Activated CD8-positive, alpha-beta memory T cell treated with anti-CD3 and anti-CD28 coated beads for 4 hours (primary cell): ENCODE measurements around the gene LAIR2.
"Not testable (repeated sequence)": the region's sequence is repeated elsewhere in the genome, so short reads cannot be mapped to it uniquely, and the experiment has no call there.

Experiments
- DNase-seq, 2 donors: peaks; one replicate each; pipeline ENCODE4 v3.0.0-alpha.2; 2020; ENCODE audit warnings: low read depth in 2 of 2

The LAIR2 gene

GRCh38 chr19:54493967-54494585 is 8.6 kb upstream of the LAIR2 start:
- DNase-seq, result no peak

GRCh38 chr19:54495284-54495683 is 7.3 kb upstream of the LAIR2 start:
- not testable (repeated sequence) for DNase-seq

GRCh38 chr19:54497747-54498450 is 4.7 kb upstream of the LAIR2 start:
- DNase-seq, result not testable (repeated sequence)

GRCh38 chr19:54498451-54498772 is 4.2 kb upstream of the LAIR2 start:
- not testable (repeated sequence) for DNase-seq

GRCh38 chr19:54505542-54505941 is 2.9 kb downstream of the LAIR2 start:
- DNase-seq, result not testable (repeated sequence)

GRCh38 chr19:54506079-54506478 is 3.4 kb downstream of the LAIR2 start:
- DNase-seq, result no peak

GRCh38 chr19:54507038-54507717 is 4.5 kb downstream of the LAIR2 start:
- not testable (repeated sequence) for DNase-seq

GRCh38 chr19:54507824-54508223 is 5.2 kb downstream of the LAIR2 start:
- no peak for DNase-seq

GRCh38 chr19:54508487-54508886 is 5.9 kb downstream of the LAIR2 start:
- DNase-seq, result not testable (repeated sequence)

GRCh38 chr19:54509200-54509940 is 6.7 kb downstream of the LAIR2 start:
- not testable (repeated sequence) for DNase-seq

GRCh38 chr19:54515156-54515555 is 12.5 kb downstream of the LAIR2 start:
- DNase-seq, result no peak

- no peak for DNase-seq
Measured at GRCh38 chr19:54517483-54517882, 14.9 kb downstream of the LAIR2 start.

- no peak for DNase-seq
Measured at GRCh38 chr19:54518844-54519243, 16.2 kb downstream of the LAIR2 start.

GRCh38 chr19:54521022-54521859 is 18.6 kb downstream of the LAIR2 start:
- DNase-seq, result no peak

- DNase-seq, result no peak
Measured at GRCh38 chr19:54521860-54522513, 19.4 kb downstream of the LAIR2 start.

- DNase-seq, result peak in 1 of 2 donors; percentile 9
Measured at GRCh38 chr19:54523403-54523802, 20.8 kb downstream of the LAIR2 start.

- DNase-seq, result no peak
Measured at GRCh38 chr19:54525636-54526035, 23.0 kb downstream of the LAIR2 start.

- no peak for DNase-seq
Measured at GRCh38 chr19:54526972-54527371, 24.3 kb downstream of the LAIR2 start.

- DNase-seq, result no peak
Measured at GRCh38 chr19:54530866-54531265, 28.2 kb downstream of the LAIR2 start.

GRCh38 chr19:54532528-54532927 is 29.9 kb downstream of the LAIR2 start:
- no peak for DNase-seq

- DNase-seq, result no peak
Measured at GRCh38 chr19:54533476-54533875, 30.8 kb downstream of the LAIR2 start.
